ENCODE measurements around the gene PRDM4.

Gene PRDM4, protein sequence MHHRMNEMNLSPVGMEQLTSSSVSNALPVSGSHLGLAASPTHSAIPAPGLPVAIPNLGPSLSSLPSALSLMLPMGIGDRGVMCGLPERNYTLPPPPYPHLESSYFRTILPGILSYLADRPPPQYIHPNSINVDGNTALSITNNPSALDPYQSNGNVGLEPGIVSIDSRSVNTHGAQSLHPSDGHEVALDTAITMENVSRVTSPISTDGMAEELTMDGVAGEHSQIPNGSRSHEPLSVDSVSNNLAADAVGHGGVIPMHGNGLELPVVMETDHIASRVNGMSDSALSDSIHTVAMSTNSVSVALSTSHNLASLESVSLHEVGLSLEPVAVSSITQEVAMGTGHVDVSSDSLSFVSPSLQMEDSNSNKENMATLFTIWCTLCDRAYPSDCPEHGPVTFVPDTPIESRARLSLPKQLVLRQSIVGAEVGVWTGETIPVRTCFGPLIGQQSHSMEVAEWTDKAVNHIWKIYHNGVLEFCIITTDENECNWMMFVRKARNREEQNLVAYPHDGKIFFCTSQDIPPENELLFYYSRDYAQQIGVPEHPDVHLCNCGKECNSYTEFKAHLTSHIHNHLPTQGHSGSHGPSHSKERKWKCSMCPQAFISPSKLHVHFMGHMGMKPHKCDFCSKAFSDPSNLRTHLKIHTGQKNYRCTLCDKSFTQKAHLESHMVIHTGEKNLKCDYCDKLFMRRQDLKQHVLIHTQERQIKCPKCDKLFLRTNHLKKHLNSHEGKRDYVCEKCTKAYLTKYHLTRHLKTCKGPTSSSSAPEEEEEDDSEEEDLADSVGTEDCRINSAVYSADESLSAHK

DNA sequence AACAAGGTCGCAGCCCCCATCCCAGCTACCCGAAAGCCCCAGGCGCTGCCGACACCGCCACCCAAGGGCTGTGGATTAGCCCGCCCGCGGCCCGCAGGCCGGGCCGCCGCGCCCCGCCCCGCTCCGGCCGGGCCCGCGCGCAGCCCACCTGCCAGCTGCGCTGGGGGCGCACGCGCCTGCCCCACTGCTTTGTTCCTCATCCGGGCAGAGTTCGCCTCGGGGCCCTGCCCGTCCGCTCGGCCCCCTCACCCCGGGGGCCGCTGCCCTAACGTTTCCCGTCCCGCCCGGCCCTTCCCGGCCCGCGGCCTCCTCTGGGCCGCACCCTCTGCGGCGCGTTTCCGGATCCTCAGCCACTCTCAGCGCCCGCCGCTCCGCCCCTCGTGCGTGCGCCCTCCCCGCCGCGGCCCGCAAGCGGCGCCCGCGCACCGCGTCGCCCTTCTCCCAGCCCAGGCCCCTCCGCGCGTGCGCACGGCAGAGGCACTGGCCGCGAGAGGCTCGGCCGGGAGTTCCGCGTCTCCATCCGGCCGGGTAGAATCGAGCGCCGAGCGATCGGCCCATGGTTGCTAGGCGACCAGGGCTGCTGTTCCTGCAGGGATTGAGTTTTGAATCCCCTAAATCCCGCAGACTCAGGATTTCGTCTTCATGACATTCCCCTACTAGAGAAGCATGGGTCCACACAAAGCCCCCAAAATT, at the start of gene PRDM4:
Gene PRDM4 (minus strand): TSS at position 329 of the 693 bp plus-strand sequence. CDS start 622 bp downstream, outside the sequence.
- peak; percentile 85 for DNase-seq

DNA sequence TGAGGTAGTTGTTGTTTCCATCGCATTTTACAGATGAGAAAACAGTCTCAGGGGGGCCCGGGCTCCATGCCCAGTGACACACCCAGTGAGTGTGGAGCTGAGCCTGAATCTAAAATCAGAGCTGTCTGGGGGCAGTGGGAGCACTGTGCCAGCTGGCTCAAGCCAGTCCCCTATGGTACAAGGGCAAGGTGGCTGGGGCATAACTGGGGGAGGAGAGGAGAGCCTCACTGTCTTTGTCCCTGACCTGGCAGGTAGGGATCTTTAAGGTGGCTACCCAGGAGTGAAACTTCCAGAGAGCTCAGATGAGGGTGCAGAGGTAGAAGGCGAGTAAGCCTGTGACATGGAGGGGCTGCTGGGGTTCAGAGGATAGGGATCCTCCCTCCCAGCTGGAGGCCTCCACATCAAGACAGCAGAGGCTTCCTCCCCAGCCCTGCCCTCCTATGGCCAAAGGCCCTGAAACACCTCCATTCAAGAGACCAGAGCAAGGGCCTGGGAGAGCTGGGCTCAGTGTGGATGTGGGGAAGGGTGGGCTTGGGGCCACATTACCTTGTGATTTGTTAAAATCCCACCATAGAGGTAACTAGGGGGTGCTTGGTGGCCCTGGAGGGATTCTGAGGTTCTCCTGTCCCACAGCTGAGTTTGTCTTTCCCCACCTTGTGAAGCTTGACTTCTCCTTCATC, 46.7 kb upstream of the PRDM4 start:
- no peak for DNase-seq

DNA sequence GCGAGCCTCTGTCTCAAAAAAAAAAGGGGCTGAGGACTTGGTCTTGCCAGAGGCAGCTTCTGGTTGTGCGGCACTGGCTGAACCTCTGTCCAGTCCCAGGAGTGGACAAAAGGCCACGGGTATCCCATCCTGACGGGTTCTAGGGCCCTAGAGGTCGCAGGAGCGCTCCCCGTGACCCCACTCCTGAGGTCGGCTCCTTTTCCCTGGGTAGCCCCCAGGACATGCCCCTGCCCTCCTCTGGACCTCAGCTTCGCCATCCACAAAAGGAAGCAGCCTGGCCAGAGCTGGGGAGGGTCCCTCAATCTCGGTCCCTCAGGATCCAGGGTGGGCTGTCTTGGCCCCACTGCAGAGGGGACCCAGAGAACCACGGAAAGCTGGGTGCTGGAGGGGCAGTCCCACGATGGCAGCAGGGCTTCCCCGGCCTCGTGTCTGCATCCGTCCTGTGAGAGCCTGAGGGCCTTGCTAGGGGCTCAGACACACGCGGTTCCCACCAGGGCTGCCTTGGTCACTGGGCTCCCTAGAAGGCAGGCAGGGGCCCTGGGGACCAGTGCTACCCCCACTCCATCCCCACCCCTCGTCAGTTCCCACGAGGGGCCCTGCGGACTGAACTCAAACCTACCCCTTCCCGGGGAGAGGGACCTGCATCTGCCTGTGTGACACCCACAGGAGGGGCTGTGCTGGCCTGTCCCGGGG, 44.7 kb upstream of the PRDM4 start:
- no peak for DNase-seq

DNA sequence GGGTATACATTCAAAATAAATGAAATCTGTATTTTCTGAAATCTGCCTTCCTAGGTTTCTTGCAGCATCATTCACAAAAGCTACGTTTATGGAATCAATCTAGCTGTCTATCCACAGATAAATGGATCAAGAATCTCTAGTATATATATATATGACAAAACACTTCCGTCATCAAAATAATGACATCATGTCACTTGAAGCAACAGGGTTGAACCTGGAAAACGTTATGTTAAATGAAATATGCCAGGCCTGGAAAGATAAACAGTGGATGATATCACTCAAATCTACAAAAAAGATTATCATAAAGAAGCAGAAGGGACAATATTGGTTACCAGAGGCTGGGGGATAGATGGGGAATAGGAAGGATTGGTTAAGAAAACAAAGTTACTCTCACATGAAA, 42.2 kb upstream of the PRDM4 start:
- DNase-seq, result no peak

DNA sequence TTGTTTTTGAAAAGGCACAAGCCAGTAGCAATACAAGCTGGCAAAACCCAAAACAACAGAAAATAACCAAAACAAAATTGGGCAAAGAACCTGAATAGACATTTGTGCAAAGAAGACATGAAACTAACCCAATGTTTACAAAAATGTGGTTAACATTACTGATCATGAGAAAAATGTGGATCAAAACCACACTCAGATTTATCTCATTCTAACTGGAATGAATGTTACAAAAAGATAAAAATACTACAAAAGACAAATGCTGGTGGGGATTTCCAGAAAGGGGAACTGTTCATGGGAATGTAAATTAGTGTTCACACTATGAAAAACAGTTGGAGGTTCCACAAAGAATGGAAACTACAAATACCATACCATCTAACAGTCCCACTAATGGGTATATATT, 40.2 kb upstream of the PRDM4 start:
- no peak for DNase-seq

DNA sequence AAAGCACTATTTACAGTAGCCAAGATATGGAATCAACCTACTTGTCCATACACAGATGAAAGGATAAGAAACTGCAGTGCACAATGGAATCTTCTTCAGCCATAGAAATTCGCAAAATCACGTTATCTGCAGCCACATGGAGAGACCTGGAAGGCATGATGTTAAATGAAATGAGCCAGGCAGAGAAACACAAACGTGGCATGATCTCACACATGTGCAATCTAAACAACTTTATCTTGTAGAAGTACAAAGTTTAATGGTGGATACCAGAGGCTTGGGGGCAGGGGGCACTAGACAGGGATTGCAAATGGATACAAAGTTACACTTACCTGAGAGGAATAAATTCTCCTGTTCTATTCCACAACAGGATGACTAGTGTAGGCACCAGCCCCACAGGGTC, 37.6 kb upstream of the PRDM4 start:
- no peak for DNase-seq

DNA sequence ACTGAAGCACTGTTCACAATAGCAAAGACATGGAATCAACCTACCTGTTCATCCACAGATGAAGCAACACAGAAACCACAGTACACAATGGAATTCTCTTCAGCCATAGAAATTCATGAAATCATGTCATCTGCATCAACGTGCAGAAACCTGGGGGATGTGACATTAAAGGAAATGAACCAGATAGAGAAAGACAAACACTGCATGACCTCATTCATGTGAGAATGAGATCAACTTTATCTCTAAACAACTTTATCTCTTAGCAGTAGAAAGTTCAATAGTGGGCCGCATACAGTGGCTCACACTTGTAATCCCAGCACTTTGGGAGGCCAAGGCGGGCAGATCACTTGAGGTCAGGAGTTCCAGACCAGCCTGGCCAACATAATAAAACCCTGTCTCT, 33.5 kb upstream of the PRDM4 start:
- no peak for DNase-seq

DNA sequence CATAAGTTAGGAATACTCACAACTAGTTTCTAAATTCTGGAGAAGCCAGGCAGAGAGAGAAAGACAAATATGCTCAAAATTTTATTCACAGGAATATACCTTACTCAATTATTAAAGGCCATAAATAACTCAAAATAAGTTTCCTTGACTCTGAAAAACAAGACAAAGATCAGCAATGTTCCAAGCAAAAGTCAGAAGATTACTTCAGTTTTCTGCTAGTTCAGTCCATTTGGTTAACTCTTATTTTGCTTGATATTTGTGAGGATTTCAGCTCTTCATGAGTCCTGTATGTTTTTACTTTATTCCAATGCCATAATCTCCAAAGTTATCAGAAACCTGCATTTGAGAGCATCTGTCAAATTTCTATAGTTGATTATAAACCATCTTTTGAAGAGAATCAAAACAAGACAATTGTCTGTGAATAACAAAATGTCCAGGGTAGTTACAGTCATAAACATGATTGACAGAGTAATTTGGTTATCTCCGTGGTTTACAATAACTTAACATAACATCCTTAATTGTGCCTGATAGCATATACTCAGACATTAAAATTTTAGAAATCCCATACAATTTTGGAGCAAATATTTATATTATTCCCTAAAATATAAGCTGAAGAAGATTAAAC, 30.6 kb upstream of the PRDM4 start:
- DNase-seq, result no peak

DNA sequence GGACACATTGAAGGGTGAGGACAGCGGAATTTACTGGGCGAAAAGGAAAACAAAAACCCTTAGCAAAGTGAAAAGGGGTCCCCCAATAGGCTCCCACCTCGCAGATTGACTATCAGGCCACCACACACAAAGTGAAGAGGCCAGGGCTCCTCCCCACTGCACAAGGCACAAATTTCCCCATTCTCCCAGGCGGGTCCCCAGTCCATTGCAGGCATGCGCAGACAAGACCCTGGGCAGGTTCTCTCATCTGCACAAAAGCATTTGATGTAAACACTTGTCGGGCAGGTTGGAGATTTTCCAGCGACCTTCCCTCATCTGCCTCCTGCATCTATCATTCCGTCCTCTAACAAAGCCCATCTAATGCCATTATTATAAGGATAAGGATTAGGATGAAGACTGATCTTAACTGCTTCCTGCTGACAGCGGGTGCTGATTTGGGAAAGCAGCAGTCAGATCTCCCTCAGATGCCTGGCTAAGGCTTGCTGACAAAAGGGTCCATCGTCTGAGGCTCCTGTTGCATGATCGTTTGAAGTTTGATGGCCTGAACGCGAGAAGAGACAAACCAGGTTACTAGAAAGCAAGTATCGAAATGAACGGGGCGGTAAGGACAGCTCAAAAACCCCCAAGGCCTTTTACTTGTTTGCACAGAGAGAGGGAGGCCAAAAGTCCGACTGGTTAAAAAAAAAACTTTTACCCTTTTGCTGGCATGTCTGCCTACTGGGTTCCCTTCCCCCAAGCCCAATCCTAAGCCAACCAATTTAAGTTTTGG, 27.9 kb upstream of the PRDM4 start:
- DNase-seq, result no peak

DNA sequence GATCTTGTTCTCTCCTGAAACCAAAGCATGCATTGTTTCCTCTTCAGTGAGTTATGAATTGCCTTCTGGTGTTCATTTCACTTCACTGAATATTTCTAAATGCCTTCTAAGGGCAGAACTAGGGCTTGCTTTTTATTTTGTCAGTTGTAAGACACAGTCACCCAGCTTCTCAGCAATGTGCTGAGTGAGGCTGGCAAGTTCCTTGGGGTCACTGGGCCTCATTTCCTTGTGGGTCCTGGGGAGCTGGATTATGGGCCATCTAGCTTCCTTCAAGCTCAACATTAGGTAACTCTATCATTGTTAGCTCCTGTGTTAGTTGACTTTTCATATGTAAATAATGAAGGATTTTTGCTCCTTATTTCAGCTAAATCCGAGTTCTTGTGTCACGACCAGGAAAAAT, 27.3 kb upstream of the PRDM4 start:
- no peak for DNase-seq

DNA sequence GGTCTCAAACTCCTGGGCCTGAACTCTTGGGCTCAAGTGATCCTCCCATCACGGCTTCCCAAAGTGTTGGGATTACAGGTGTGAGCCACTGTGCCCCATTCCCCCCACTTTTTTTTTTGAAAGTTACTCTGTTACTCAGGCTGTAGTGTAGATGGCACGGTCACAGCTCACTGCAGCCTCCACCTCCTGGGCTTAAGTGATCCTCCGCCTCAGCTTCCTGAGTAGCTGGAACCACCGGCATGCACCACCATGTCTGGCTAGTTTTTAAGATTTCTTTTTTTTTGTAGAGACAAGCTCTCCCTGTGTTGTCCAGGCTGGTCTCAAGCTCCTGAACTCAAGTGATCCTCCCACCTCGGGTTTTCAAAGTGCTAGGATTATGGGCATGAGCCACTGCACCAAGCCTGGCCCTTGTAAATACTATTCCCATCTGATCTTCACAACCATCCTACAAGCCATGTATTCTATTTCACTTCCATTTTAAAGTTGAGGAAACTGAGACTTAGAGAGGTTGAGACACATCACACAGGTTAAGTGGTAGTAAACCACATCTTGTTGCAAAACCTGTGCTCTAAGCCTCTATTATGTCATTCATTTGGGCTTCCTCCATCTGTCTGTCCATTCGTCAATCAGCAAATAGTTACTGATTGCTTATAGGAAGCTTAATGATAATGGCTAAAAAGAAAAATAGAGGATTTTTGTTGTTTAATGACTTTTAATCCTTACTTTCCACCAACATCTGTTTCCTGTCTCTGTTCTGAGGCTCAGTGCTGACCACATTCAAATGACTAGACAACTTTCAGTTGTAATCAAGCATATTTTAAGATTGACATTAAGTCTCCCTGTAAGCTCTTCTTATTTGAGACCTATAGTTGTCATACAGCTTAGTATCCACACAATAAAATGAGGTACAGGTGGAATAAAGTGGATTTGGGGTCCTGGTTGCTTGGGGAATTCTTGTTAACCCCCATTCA, 22.8 kb upstream of the PRDM4 start:
- no peak for DNase-seq

DNA sequence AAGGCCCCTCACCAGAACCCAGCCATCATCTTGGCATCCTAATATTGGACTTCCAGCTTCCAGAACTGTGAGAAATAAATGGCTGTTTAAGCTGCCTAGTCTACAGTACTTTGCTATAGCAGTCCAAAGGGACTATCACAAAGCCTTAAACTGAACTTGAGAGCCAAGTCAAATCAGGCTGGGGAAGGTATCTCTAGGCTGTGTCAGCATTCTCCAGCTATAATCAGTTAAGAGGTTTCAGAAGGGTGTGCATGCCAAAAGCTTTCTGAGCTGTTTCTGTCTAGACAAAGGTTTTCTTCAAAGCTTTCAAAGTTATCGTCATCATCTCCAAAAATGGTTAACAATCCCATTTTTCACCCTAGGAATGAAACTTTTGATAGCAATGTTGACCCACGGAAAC, 21.1 kb upstream of the PRDM4 start:
- no peak for DNase-seq

DNA sequence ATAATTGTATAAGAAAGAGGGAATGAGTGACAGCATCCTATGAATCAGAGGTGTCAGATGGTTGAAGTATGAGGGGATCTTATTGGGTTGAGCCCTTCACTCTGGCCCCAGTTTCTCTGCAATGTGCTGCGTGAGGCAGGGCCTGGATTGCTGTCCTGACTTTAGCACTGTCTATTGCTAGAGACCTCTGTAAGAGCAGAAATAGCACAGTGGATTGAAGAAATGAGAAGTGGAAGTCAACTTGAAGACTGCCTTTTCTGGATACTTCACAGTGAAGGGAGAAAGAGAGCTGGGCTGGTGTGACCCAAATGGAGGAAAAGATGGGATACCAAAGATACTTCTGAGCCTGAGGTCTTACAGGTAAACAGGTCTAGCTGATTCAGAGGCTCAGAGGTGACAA, 19.4 kb upstream of the PRDM4 start:
- no peak for DNase-seq

DNA sequence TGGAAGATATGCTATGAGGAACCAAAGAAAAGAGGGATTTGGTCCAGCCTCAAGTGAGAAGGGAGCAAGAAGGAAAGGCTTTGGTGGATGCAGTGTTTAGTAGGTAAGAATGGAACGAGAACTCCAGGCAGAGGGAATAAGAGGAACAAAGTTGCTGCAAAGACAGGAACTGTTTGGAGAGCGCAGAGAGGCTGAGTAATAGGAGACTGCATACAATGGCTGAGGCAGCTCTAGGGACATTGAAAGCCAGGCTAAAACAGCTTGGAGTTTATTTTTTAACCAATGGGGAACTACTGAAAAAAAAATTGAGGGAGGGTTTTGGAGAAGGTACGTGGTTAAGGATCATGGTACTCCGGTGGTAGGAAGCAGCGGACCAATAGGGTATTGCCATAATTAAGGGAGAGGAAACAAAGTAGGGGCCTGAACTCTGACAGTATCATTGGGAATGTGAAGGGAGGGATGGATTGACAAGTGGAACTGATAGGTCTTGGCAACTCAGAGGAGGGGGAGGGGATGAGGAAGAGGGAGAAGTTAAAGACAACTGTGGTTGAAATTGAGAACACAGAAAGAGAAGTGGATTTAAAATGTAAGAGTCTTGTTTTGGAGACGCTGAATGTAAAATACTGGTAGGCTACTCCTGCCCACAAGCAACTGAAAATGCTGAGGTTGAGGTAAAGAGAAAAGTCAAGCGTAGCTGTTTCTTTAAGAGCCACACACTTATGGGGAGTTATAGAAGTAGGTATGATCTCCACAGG, 18.3 kb upstream of the PRDM4 start:
- no peak for DNase-seq

DNA sequence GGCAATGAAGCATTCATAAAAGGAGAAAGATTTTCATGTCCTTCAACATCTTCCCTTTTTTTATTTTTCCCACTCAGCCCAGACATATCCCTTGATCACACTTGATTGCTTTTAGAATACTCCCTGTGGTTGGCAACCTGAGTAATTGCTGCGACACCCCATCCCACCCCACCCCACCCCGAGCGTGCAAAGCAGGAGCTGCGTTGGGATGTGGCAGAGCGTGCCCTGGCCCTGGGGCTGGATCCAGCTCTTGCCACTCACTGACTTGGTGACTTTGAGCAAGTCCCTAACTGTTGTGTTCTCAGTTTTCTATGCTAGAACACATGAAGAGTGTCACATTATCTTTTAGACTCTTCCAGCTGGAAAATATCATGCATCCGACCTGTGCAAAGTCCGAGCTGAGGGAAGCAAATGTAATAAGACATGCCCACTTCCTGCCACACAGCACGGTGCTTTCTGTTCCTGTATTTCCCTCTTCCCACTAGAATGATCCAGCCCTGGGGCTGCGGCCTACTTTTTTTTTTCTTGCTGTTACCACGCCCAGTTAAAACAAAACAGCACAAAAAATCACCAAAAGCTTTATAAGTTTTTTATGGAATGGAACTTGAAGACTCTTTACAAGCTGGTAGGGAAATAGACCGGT, 17.6 kb upstream of the PRDM4 start:
- no peak for DNase-seq

DNA sequence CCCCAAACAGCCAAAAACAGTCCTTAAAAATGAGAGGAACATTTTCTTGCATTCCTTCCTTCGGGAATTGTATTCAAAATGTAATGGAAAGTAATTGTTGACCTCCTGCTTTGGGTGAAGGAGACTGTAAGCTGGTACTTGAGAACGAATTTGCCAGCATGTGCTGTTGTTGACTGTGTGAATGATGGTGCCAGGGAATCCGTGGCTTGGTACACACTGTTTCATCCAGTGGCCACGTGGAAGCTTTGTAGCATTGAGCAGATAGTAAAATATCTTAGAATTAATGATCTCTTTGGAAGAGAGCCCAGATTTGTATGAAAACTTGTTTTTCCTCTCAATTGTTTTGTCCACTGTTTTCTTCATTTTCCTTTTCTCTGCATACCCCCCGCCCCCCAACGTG, 15.2 kb upstream of the PRDM4 start:
- DNase-seq, result no peak

DNA sequence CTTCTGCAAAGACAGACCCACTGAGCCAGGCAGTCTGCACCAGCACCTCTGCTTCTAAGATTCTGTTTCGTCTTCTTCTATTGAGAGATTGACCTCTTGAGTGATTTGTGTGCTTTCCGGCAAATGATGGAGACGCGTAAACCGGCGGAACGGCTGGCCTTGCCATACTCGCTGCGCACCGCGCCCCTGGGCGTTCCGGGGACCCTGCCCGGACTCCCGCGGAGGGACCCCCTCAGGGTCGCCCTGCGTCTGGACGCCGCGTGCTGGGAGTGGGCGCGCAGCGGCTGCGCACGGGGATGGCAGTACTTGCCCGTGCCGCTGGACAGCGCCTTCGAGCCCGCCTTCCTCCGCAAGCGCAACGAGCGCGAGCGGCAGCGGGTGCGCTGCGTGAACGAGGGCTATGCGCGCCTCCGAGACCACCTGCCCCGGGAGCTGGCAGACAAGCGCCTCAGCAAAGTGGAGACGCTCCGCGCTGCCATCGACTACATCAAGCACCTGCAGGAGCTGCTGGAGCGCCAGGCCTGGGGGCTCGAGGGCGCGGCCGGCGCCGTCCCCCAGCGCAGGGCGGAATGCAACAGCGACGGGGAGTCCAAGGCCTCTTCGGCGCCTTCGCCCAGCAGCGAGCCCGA, 14.3 kb upstream of the PRDM4 start:
- no peak for DNase-seq
